ENCODE data around the gene CYB561.
A peak's percentile ranks its signal among the peaks of the same experiment; 100 is the strongest.

The CYB561 gene, protein sequence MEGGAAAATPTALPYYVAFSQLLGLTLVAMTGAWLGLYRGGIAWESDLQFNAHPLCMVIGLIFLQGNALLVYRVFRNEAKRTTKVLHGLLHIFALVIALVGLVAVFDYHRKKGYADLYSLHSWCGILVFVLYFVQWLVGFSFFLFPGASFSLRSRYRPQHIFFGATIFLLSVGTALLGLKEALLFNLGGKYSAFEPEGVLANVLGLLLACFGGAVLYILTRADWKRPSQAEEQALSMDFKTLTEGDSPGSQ

DNA sequence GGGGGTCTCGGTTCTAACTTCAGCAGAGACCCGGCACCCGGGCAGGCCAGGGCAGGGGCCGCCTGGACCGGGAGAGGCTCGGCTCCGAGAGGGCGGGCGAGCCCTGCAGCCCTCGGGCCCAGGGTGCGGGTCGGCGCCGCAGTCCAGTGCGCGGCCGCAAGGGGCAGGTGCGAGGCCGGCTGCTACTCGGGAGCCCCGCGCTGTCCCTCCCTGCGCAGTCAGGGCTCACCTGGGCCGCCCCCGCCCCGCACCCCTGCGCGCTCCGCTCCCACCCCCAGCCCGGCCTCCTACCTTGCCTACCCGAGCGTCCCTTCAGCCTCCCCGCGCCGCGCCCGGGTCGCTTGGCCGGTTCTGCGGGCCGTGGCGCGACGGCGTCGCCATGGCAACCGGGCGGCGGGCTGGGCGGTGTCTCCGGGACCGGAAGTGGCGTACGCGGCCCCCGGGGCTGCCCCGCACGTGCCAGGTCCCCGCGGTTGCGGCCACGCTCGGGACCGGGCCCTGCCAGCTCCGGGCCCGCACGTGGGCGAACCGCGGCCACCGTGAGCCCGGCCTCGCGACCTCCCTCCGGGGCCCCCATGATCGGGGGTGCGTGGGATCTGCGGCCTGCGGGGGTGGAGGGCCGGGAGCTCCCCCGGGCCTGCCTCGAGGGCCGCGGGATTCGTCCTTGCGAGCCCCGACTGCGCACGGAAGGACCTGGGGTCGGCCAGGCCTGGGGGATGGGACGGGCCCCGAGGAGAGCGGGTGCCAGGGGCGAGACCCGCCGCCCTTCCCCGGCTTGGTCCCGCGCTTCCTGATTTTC is at the start of gene CYB561:
Gene CYB561, minus strand, starts transcription at position 353 of the 799 bp plus-strand sequence. CDS start 8,759 bp downstream, outside the sequence.
- peak; percentile 96 for DNase-seq (ENCODE audit: low spot score)

DNA sequence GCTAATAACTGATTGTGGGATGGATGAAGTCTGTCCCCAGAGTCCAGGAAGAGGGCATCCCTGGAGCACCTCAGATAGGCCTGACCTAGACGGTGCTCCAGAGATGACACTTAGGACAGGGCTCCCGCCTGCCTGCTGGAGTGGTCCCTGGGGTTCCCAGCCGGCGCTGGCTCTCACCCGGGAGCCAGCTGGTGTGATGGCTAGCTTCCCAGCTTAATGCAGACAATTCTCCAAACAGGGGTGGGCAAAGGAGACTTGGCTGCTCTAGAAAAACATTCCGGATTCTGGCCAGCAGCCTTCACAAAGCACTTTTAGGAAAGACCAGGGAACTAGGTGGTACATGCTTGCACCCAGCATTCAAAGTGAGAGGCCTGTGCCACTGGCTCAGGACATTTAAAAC is 49.4 kb upstream of the CYB561 start:
- no peak for DNase-seq (ENCODE audit: low spot score)

DNA sequence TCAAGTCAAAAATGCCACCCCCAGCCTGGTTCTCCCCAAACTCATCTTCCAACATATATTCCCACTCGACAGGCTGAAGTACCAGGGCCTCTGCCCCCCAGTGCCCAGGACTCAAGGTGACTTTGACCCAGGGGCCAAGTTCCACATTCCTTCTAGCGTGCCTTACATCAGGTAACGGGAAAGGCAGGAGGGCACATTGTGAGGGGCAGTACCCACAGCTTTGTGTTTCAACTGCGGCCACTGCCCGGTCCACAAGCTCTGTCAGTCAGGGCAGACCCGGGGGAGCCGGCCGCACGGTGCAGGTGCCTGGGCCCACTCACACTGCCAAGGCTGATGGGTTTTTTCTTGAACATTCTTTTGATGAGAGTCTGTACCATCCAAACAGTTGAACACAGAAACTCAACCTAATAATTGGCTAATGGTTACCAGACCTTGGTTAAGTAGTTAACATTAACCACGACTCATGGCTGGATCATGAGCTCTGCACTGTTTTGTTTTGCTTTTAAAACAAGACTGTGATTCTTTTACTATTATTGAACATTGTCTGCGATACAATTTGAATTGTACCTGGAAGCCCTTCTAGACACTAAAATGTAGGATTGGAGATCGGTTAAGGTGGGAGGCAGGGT is 48.3 kb upstream of the CYB561 start:
- DNase-seq (ENCODE audit: low spot score), result no peak

DNA sequence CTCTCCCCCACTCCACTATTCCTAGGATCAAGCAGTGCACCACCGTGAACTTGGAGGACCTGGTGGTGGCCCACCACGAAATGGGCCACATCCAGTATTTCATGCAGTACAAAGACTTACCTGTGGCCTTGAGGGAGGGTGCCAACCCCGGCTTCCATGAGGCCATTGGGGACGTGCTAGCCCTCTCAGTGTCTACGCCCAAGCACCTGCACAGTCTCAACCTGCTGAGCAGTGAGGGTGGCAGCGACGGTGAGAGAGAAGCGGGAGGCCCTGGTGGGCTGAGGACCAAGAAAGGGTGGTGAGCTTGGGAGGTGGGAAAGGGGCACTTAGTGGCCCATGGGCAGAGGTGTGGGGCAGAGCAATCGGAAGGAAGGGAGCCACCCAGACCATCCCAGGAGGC is 47.3 kb upstream of the CYB561 start:
- DNase-seq (ENCODE audit: low spot score), result no peak

DNA sequence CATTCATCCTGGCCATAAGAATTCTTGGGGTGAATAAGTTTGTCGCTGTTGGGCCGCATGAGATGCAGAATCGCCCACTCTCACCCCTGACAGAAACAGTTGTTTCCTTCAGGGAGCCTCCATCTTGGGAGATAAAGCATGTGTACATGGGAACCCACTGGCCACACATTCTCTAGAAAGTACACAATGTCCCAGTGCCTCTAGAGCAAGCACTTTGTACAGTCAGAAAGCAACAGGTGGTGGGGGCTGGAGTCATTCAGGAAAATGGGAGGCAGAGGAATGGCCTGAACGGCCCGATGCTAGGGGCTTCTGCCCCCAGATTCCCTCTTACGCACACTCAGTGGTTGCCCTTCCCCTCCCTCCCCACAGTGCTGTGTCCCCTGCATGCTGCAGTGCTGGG is 46.8 kb upstream of the CYB561 start:
- DNase-seq (ENCODE audit: low spot score), result no peak

DNA sequence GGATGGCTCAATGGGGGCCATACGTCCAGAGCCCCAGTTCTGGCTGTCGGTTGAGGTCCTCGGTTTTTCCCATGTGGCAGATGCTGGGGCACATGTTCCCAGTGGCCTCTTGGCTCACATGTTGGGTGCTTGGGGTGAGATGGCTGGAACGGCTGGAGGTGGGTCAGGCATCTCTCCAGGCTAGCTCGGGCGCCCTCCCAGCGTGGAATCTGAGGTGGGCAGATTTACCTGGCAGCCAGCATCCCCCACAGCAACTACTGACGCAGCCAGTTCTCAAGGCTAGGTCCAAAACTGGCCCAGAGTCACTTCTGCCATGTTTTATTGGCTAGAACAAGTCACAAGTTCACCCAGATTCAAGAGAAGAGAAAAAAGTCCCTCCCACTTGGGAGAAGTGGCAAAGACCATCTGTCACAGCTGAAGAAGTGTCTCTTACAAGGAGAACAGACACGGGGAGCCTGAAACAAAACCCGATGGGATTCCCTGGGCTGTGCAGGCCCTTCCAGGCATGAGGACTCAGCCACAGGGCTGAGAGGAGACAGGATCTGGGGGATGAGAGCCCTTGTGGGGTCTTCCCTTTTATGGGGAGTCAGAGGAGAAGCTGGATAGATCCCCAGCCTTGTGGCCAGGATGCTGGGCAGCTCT is 46.0 kb upstream of the CYB561 start:
- no peak for DNase-seq (ENCODE audit: low spot score)

DNA sequence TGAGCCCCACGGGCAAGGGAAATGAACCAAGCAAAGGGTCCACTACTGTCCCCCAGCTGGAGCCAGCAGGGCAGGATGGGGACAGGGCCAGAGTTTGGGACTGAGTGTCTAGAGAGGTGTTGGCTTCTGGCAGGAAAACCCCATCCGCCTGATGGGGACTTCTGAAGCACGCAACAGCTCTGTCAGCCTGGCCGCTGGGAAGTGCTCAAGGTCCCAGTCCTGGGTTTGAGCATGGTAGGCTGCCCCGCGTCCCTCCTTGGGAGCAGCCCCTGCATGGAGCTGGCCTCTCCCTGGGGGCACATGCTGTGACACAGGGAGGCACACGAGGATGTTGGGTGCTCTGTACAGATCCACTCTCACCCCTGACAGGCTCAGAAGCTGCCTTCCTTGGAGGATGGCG is 45.3 kb upstream of the CYB561 start:
- no peak for DNase-seq (ENCODE audit: low spot score)

DNA sequence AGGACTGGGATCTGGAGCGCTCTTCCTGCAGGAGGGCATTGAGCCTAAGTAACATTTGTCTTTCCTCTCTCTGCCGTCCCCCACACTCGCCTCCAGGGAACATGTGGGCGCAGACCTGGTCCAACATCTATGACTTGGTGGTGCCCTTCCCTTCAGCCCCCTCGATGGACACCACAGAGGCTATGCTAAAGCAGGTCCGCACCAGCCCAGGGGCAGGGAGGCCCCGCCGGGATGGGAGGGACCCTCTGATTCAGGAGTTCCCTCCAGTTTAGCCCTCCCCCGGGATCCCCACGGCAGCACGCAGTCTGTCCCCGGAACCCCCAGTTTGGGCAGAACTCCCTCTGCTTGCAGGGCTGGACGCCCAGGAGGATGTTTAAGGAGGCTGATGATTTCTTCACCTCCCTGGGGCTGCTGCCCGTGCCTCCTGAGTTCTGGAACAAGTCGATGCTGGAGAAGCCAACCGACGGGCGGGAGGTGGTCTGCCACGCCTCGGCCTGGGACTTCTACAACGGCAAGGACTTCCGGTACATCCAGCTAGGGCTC is 44.8 kb upstream of the CYB561 start:
- no peak for DNase-seq (ENCODE audit: low spot score)

DNA sequence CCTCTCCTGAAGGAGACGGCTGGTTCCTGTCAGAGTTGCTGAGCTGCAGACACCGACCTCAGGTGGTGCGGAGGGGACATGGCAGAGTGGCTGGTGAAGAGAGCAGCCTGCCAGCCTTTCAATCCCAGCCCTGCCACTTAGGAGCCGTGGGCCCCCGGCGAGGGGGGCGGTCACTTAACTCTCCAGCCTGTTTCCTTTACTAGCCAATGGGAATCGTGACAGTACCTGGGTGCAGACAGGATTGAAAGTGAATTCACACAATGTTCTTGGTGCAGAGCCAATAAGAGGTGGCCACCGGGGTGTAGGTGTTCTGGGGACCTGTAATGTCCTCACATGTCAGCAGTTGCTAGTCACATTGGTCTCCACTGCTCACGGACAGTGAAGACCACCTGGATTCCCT is 44.2 kb upstream of the CYB561 start:
- DNase-seq (ENCODE audit: low spot score), result no peak

DNA sequence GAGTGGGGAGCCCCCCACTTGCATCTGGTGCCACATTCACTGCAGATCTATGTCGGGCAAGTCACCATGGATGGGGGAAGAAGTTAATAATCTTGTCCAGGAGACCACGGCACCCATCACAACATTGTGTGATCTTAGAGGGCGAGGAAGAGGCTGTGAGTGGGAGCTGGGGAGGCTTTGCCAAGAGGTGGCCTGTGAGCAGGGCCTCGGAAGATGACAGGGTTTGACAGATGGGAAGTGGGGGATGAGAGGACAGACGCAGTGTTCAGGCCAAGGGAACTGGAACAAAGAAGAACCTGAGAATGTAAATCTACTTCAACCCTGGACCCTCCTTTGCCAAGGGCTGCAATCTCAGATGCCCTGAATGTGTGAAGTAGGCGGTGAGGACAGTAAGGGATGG is 43.2 kb upstream of the CYB561 start:
- no peak for DNase-seq (ENCODE audit: low spot score)

DNA sequence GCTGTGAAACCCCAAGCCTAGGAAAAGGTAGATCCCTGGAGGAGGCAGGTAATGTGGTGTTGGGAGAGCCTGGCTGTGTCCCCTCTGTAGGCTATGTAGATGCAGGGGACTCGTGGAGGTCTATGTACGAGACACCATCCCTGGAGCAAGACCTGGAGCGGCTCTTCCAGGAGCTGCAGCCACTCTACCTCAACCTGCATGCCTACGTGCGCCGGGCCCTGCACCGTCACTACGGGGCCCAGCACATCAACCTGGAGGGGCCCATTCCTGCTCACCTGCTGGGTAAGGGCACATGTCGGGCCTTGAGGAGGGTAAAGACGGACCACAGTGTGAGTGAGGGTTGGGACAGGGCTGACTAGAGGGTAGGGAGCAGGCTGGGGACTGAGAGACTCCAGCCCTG is 42.7 kb upstream of the CYB561 start:
- DNase-seq (ENCODE audit: low spot score), result no peak

DNA sequence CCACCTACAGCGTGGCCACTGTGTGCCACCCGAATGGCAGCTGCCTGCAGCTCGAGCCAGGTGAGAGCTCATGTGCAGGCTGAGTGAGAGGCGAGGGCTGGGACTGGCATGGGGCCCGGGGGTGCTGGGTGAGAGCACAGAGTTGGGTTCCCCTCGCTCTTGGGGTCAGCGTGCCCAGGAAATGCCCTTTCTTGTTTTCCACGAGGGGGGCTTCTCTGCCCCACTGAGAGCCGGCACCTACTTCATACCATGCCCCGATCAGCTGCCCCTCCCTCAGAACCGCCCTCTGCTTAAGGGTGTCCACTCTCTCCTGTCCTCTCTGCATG is 40.9 kb upstream of the CYB561 start:
- no peak for DNase-seq (ENCODE audit: low spot score)

DNA sequence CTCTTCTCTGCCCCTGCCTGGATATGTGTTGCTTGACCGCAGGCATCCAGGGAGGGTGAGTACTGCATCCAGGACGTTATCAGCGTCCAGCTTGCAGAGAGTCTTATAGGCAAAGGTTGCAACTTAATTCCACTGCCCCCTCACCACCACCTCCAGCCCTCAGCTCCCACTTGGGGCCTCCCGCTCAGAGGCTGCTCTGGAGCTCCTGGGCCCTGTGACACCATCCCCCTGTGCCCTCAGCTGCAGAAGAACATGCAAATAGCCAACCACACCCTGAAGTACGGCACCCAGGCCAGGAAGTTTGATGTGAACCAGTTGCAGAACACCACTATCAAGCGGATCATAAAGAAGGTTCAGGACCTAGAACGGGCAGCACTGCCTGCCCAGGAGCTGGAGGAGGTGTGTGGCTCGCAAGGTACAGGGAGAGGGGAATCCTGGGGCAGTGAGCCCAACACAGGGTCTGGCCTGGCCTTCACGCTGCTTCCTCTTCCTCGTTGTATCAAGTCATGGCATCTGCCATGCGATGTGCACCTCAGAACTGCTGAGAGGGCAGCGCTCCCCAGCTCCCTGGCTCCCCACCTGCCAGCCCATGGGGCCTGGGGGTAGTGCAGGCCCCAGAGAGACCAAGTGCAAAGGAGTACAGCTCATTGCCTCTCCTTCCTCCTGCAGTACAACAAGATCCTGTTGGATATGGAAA is 40.4 kb upstream of the CYB561 start:
- no peak for DNase-seq (ENCODE audit: low spot score)

DNA sequence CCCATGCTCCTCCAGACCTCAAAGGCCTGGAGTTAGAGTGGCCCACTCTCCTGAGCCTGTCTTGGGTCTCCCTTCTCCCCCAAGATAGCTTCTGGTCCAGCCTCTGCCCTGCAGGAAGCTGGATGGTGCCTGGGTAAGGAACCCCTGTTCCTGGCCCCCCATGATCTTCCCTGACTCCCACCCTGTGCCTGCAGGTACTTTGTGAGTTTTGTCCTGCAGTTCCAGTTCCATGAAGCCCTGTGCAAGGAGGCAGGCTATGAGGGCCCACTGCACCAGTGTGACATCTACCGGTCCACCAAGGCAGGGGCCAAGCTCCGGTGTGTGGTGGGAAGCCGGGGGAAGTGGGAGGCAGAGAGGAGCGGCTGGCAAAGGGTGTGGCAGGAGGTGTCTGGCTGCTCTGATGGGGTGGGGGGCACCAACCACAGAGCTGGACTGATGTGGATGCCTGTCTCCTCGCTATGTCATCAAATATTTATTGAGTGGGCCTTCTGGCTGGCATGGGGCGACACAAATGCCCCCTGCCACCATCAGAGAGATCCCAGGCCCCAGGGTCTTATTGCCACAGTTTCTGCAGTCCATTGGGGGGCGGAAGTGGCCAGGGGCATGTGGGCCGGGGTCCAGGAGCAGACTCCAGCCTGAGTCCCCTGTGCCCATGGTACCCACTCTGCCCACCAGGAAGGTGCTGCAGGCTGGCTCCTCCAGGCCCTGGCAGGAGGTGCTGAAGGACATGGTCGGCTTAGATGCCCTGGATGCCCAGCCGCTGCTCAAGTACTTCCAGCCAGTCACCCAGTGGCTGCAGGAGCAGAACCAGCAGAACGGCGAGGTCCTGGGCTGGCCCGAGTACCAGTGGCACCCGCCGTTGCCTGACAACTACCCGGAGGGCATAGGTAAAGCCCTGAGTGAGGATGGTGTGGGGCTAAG is 37.8 kb upstream of the CYB561 start:
- DNase-seq (ENCODE audit: low spot score), result no peak

DNA sequence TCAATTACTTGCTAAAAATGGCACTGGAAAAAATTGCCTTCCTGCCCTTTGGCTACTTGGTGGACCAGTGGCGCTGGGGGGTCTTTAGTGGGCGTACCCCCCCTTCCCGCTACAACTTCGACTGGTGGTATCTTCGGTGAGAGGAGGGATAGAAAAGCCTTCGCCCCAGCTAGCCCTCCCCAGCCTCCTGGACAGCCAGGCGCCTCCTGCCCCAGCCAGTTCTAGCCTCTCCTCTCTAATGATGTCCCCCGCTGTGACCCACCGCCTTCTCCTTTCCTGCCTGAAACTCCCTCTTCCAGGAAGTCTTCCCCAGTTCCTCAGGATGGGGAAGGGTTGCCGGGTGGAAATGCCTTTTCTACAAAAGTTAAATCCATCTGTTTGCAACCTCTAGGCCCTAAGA is 36.9 kb upstream of the CYB561 start:
- DNase-seq (ENCODE audit: low spot score), result no peak

DNA sequence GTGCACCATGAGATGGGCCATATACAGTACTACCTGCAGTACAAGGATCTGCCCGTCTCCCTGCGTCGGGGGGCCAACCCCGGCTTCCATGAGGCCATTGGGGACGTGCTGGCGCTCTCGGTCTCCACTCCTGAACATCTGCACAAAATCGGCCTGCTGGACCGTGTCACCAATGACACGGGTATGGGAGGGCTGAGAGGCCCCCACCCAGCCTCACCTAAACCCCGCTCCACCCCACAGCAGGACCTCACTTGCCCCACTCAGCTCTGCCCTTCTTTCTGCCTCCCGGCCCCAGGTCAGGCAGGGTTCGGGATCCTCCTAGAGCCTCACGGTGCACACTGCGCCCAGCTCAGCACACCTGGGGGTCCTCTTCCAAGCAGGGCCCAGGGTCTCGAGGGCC is 36.4 kb upstream of the CYB561 start:
- DNase-seq (ENCODE audit: low spot score), result no peak

DNA sequence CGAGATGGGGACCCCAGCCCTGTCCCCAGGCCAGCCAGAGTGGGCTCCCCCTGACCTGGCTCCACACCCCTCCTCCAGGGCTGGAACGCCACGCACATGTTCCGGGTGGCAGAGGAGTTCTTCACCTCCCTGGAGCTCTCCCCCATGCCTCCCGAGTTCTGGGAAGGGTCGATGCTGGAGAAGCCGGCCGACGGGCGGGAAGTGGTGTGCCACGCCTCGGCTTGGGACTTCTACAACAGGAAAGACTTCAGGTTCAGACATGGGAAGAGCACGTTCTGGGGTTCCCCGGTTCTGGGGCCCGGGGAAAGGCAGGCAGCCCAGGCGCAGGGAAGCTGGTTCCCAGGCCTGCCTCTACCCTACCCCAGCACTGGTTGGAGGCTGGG is 35.4 kb upstream of the CYB561 start:
- no peak for DNase-seq (ENCODE audit: low spot score)

DNA sequence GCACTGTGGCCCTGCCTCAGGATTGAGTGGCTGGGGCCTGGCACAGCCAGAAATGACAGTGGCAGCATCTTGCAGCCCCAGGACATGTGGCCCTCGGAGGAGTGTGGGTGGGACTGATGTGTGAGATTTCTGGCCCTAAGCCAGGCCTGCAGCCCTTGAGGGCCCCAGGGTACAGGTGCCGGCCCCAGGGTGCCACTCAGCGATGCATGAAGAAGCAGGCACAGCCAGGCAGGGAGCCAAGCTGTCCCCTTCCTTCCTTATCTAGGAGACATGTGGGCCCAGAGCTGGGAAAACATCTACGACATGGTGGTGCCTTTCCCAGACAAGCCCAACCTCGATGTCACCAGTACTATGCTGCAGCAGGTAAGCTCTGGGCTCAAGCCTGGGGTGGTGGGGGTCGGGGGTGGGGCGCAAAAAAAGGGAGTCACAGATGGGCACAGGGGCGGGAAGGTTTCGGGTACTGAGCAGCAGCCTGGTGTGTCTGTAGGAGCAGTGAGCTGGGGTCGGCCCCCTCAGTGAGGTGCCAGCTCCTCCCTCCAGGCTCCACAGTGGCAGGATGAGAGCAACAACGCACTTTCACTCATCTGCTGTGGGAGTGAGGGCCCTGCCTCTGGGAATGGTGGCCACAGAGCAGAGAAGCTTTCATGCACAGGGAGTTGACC is 34.9 kb upstream of the CYB561 start:
- DNase-seq (ENCODE audit: low spot score), result no peak

DNA sequence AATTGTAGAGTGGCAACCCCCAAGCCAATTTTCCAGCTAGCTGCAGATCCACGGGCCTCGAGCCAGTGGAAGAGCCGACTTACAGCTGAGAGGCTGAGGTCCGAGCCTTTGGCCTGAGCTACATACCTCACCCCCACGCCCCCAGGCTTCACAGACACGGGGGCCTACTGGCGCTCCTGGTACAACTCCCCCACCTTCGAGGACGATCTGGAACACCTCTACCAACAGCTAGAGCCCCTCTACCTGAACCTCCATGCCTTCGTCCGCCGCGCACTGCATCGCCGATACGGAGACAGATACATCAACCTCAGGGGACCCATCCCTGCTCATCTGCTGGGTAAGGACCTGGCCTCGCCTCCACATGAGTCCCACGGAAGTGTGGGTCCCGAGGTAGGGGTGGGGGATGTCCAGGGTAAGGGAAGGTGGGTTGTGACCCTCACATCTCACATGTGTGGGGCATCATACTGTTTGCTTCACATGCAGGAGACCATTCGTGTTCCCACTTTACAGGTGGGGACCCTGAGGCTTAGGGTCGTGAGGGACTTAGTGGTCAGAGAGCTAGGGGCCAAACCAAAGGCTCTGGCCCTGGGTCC is 34.2 kb upstream of the CYB561 start:
- no peak for DNase-seq (ENCODE audit: low spot score)
